ENCODE data around the gene COL18A1.

DNA sequence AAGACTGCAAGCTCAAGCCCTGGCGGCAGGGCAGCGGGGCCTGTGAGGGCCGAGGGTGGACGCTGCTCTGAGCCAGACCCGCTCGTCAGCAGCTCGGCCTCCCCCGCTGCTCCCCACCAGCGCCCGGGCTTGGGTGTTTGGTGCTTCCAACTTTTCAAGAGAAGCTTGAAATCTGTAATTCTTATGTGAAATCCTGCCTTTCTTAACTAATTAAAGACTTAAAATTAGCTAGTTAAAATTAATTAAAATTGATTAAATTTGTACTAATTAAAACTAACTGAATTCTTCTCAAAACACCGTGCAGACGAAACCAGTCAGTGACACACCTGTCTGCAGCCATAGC, 151.3 kb downstream of the COL18A1 start:
- no peak for TF ChIP-seq CTCF (conservative IDR thresholded peaks at IDR 0.05; ENCODE audit: low read depth, low read length)
- TF ChIP-seq EZH2 (IDR thresholded peaks at IDR 0.05; ENCODE audit: low read length, unreplicated experiment), result no peak
